Astrocyte of the hippocampus (primary cell): Measurements from ENCODE around the gene RSF1.

Experiments used
- DNase-seq: peaks from one replicate; pipeline ENCODE4 v3.0.0; 2011; ENCODE audit warnings: low read depth, low spot score

The RSF1 gene

GRCh38 chr11:77813256-77813655 lies 7.3 kb downstream of the RSF1 start:
- DNase-seq = peak; percentile 11

GRCh38 chr11:77806993-77807392 lies 13.5 kb downstream of the RSF1 start:
- no peak for DNase-seq

GRCh38 chr11:77806415-77806814 lies 14.1 kb downstream of the RSF1 start:
- no peak for DNase-seq

- no peak for DNase-seq
Measured at GRCh38 chr11:77801477-77801876, 19.0 kb downstream of the RSF1 start.

- DNase-seq = no peak
Measured at GRCh38 chr11:77800449-77800848, 20.1 kb downstream of the RSF1 start.

- no peak for DNase-seq
Measured at GRCh38 chr11:77799338-77799737, 21.2 kb downstream of the RSF1 start.

GRCh38 chr11:77793972-77794371 lies 26.6 kb downstream of the RSF1 start:
- no peak for DNase-seq

- DNase-seq = no peak
Measured at GRCh38 chr11:77791301-77791700, 29.2 kb downstream of the RSF1 start.

- no peak for DNase-seq
Measured at GRCh38 chr11:77789731-77790476, 30.6 kb downstream of the RSF1 start.

GRCh38 chr11:77789061-77789730 lies 31.3 kb downstream of the RSF1 start:
- DNase-seq = no peak

GRCh38 chr11:77784572-77784971 lies 36.0 kb downstream of the RSF1 start:
- no peak for DNase-seq

- DNase-seq = no peak
Measured at GRCh38 chr11:77783025-77783424, 37.5 kb downstream of the RSF1 start.

GRCh38 chr11:77779935-77780334 lies 40.6 kb downstream of the RSF1 start:
- peak; percentile 66 for DNase-seq

- DNase-seq = no peak
Measured at GRCh38 chr11:77778549-77778948, 42.0 kb downstream of the RSF1 start.

GRCh38 chr11:77778118-77778517 lies 42.4 kb downstream of the RSF1 start:
- DNase-seq = no peak

- DNase-seq = no peak
Measured at GRCh38 chr11:77776455-77776854, 44.1 kb downstream of the RSF1 start.

GRCh38 chr11:77775936-77776335 lies 44.6 kb downstream of the RSF1 start:
- no peak for DNase-seq

GRCh38 chr11:77771135-77771534 lies 49.4 kb downstream of the RSF1 start:
- DNase-seq = no peak

GRCh38 chr11:77770629-77771028 lies 49.9 kb downstream of the RSF1 start:
- no peak for DNase-seq

- no peak for DNase-seq
Measured at GRCh38 chr11:77762426-77762825, 58.1 kb downstream of the RSF1 start.

GRCh38 chr11:77761491-77761890 lies 59.0 kb downstream of the RSF1 start:
- DNase-seq = no peak

- DNase-seq = no peak
Measured at GRCh38 chr11:77758331-77758730, 62.2 kb downstream of the RSF1 start.

GRCh38 chr11:77753230-77753629 lies 67.3 kb downstream of the RSF1 start:
- DNase-seq = no peak
